Measurements from ENCODE around the gene FFAR3. TPM values are rescaled to one million over a fixed set of nuclear protein-coding genes. Genes with fewer than 3 reads are reported as not detected.

FFAR3 gene
- total RNA-seq, 3 donors from 2014 or later, result 0.16 to 0.33 TPM; not detected in 1

DNA sequence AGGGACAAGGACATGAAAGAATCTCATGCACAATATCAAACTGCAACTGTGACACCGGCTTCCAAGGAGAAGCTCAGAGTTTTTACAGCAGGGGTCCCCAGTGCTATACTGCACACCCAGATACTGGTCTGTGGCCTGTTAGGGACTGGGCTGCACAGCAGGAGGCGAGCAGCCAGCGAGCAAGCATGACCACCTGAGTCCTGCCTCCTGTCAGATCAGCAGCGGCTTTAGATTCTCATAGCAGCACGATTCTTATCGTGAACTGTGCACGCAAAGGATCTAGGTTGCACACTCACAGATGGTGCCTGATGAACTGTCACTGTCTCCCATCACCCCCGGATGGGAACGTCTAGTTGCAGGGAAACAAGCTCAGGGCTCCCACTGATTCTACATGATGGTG is 42.4 kb upstream of the FFAR3 start:
- no peaks in the 10 kb centered on the region for H3K36me3 ChIP-seq
- intact Hi-C loops (cut with DNase I; ENCODE audit: low total_unique reads), result loop anchor here (5.0 kb wide), 1 partner anchor 814 kb away; no protein-coding TSS in a partner anchor
- no peaks in the 10 kb centered on the region for H3K9me3 ChIP-seq
- no peak for TF ChIP-seq POLR2A (IDR thresholded peaks at IDR 0.05)
- no peak for TF ChIP-seq CTCF (IDR thresholded peaks at IDR 0.05)
- no peak for TF ChIP-seq POLR2AphosphoS5 (IDR thresholded peaks at IDR 0.05)
- H3K4me3 ChIP-seq, result no peak overlapping the region
- no peaks in the 10 kb centered on the region for H3K4me1 ChIP-seq
- no peak for DNase-seq (ENCODE audit: low spot score in 2 of 2)
- H3K27me3 ChIP-seq, result no peaks in the 10 kb centered on the region
- H3K27ac ChIP-seq, result no peak overlapping the region

DNA sequence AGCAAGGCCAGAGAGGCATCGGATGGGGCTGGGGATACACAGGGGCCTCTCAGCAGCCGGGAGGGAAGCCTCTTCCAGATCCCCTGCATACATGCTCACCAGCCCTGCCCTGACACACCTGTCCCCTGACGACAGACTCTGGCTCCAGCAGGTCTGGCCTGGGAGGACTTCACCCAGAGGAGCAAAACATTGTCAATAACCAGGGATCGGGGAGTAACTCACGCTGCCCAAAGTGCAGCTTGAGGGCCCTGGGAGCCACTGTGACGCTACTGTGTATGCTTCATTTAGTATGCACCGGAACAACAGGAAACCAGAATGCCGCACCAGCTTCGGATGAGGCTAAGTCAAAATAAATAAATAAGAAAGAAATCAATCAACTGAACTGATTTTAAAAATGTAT is 41.7 kb upstream of the FFAR3 start:
- Histone ChIP-seq H3K27ac (no peak overlapping the region), H3K27me3 (no peaks in the 10 kb centered on the region), H3K4me3 (no peak overlapping the region), H3K9me3 (no peaks in the 10 kb centered on the region), H3K4me1 (no peaks in the 10 kb centered on the region), H3K36me3 (no peaks in the 10 kb centered on the region)
- DNase-seq (ENCODE audit: low spot score in 2 of 2), result no peak
- TF ChIP-seq POLR2AphosphoS5 (IDR thresholded peaks at IDR 0.05), result no peak
- no peak for TF ChIP-seq CTCF (IDR thresholded peaks at IDR 0.05)
- no peak for TF ChIP-seq POLR2A (IDR thresholded peaks at IDR 0.05)
- intact Hi-C loops (cut with DNase I; ENCODE audit: low total_unique reads), result loop anchor here (5.0 kb wide), 1 partner anchor 814 kb away; no protein-coding TSS in a partner anchor

DNA sequence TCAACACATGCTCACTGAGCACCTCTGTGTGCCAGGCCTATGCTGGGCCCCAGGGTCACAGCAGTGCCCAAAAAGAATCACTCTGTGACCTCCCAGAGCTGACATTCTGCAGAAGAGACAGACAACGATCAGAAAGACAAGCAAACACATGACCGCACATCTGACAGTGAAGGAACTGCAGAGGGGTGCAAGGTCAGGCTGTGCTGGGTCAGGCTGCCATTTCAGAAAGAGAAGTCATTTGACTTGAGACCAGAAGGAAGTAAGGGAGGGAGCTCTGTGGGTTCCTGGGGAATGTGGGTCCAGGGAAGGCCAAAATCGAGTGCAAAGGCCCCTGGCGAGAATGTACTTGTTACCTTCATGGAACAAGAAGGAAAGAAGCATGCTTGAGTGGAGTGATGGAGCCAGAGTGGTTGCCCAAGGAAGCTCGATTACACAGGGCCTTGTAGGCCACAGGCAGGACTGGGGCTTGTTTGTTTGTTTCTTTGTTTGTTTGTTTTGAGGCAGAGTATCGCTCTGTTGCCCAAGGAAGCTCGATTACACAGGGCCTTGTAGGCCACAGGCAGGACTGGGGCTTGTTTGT is 40.7 kb upstream of the FFAR3 start:
- intact Hi-C loops (cut with DNase I; ENCODE audit: low total_unique reads), result loop anchor here (5.0 kb wide), 1 partner anchor 815 kb away; no protein-coding TSS in a partner anchor
- TF ChIP-seq CTCF (IDR thresholded peaks at IDR 0.05) (no peak), POLR2AphosphoS5 (IDR thresholded peaks at IDR 0.05) (no peak), POLR2A (IDR thresholded peaks at IDR 0.05) (no peak)
- H3K27me3 ChIP-seq, result no peaks in the 10 kb centered on the region
- H3K36me3 ChIP-seq, result no peaks in the 10 kb centered on the region
- peak overlapping the region; percentile 0 to 66 for H3K27ac ChIP-seq
- peaks cover 0 to 5% of the 10 kb centered on the region in 2 donors for H3K9me3 ChIP-seq
- H3K4me3 ChIP-seq, result no peak overlapping the region
- DNase-seq (ENCODE audit: low spot score in 2 of 2), result no peak
- H3K4me1 ChIP-seq, result no peaks in the 10 kb centered on the region

- intact Hi-C loops (cut with DNase I; ENCODE audit: low total_unique reads), result loop anchor here (5.0 kb wide), 1 partner anchor 817 kb away; no protein-coding TSS in a partner anchor
- H3K27ac ChIP-seq, result peak overlapping the region; percentile 61 to 83
Observed at GRCh38 chr19:35318679-35319448, 39.4 kb upstream of the FFAR3 start.

More at GRCh38 chr19:35318679-35319448, 39.4 kb upstream of the FFAR3 start:
- Histone ChIP-seq H3K36me3 (no peaks in the 10 kb centered on the region), H3K4me1 (no peaks in the 10 kb centered on the region), H3K27me3 (no peaks in the 10 kb centered on the region), H3K9me3 (peaks cover 0 to 5% of the 10 kb centered on the region in 2 donors), H3K4me3 (no peak overlapping the region)
- DNase-seq (ENCODE audit: low spot score in 2 of 2), result peak; percentile 83 to 85
- TF ChIP-seq CTCF (IDR thresholded peaks at IDR 0.05) (no peak), POLR2AphosphoS5 (IDR thresholded peaks at IDR 0.05) (peak; percentile 44 to 69 (median 47))
